ENCODE measurements around the gene HADHB.

The HADHB gene

GRCh38 chr2:26244309-26245230, at the start of gene HADHB, which contains the start of gene HADHA:
Gene HADHB, plus strand, starts transcription at chr2:26244939. Its CDS starts 9,316 bp downstream, at chr2:26254255.
Gene HADHA, minus strand, starts transcription at chr2:26244632. Its CDS starts 36 bp downstream, at chr2:26244596.
- Mint-ChIP-seq H3K27me3 (ENCODE audit: low read depth, poor library complexity) (peaks cover 8% of the 10 kb centered on the region), H3K36me3 (ENCODE audit: low read depth) (no peaks in the 10 kb centered on the region), H3K9me3 (no peaks in the 10 kb centered on the region), H3K4me1 (peaks cover 41% of the 10 kb centered on the region), H3K4me3 (peak within 1 kb of the TSS; percentile 99), H3K27ac (peak within 1 kb of the TSS; percentile 100)
- no peak for TF ChIP-seq CTCF (IDR thresholded peaks at IDR 0.05)
- peak; percentile 89 for DNase-seq

GRCh38 chr2:26195040-26195984, 49.4 kb upstream of the HADHB start:
- DNase-seq = no peak
- Mint-ChIP-seq H3K9me3 (no peaks in the 10 kb centered on the region), H3K27me3 (ENCODE audit: low read depth, poor library complexity) (peaks cover 5% of the 10 kb centered on the region), H3K27ac (no peak overlapping the region), H3K4me1 (peaks cover 30% of the 10 kb centered on the region), H3K4me3 (no peak overlapping the region), H3K36me3 (ENCODE audit: low read depth) (peaks cover 81% of the 10 kb centered on the region)
- TF ChIP-seq CTCF (IDR thresholded peaks at IDR 0.05) = no peak

GRCh38 chr2:26196683-26197418, 47.9 kb upstream of the HADHB start:
- Mint-ChIP-seq H3K27ac (no peak overlapping the region), H3K9me3 (no peaks in the 10 kb centered on the region), H3K4me3 (no peak overlapping the region), H3K36me3 (ENCODE audit: low read depth) (peaks cover 81% of the 10 kb centered on the region), H3K27me3 (ENCODE audit: low read depth, poor library complexity) (peaks cover 5% of the 10 kb centered on the region), H3K4me1 (peaks cover 31% of the 10 kb centered on the region)
- DNase-seq = no peak
- TF ChIP-seq CTCF (IDR thresholded peaks at IDR 0.05) = no peak

- Mint-ChIP-seq H3K4me3 (no peak overlapping the region), H3K27me3 (ENCODE audit: low read depth, poor library complexity) (peaks cover 5% of the 10 kb centered on the region), H3K4me1 (peaks cover 31% of the 10 kb centered on the region), H3K36me3 (ENCODE audit: low read depth) (peaks cover 80% of the 10 kb centered on the region), H3K27ac (peak overlapping the region; percentile 42), H3K9me3 (no peaks in the 10 kb centered on the region)
- DNase-seq = no peak
- no peak for TF ChIP-seq CTCF (IDR thresholded peaks at IDR 0.05)
These were observed 47.2 kb upstream of the HADHB start for GRCh38 chr2:26197516-26197915.

- Mint-ChIP-seq H3K27me3 (ENCODE audit: low read depth, poor library complexity) (no peaks in the 10 kb centered on the region), H3K9me3 (no peaks in the 10 kb centered on the region), H3K36me3 (ENCODE audit: low read depth) (peaks cover 71% of the 10 kb centered on the region), H3K27ac (no peak overlapping the region), H3K4me3 (no peak overlapping the region), H3K4me1 (peaks cover 16% of the 10 kb centered on the region)
- no peak for DNase-seq
- no peak for TF ChIP-seq CTCF (IDR thresholded peaks at IDR 0.05)
These were observed 41.7 kb upstream of the HADHB start for GRCh38 chr2:26202981-26203490.
